Bronchial epithelial cell (primary cell): Measurements from ENCODE around the gene MAD2L2. TPM values are rescaled to one million over a fixed set of nuclear protein-coding genes. Genes with fewer than 3 reads are reported as not detected.

Source experiments
- DNase-seq: peaks from one replicate; pipeline ENCODE4 v3.0.0-alpha.2; 2010; ENCODE audit warnings: low read depth
- FAIRE-seq: peaks from 2 replicates; lab custom pipeline; 2011; peaks lifted over from hg19 to GRCh38; lab: Jason Lieb, UNC
- H3K27me3 ChIP-seq: 2 replicates; pipeline ENCODE4 v1.5.1; 2011; ENCODE audit warnings: low read length; ENCODE audit not compliant: control insufficient read depth, insufficient read depth
- H3K36me3 ChIP-seq: 2 replicates; pipeline ENCODE4 v1.5.1; 2011; ENCODE audit warnings: low read length; ENCODE audit not compliant: control insufficient read depth, insufficient read depth
- H3K4me3 ChIP-seq: 2 replicates; pipeline ENCODE4 v1.5.1; 2011; ENCODE audit warnings: mild to moderate bottlenecking, low read depth, low read length, control low read depth
- CTCF ChIP-seq: IDR thresholded peaks from 2 replicates; pipeline ENCODE4 v1.5.1; 2011; ENCODE audit warnings: mild to moderate bottlenecking, moderate library complexity, low read length, control low read depth, inconsistent platforms; ENCODE audit not compliant: insufficient read depth, severe bottlenecking
- total RNA-seq: library from RNA; depleted of rRNA; stranded (reverse); fragments of >200 nt; gene quantifications from 2 replicates; pipeline ENCODE4 v1.2.1, GENCODE V29; 2014

MAD2L2 gene
- total RNA-seq, 1 donor from 2014 or later = 44.5 TPM

- peak; percentile 23 for FAIRE-seq
Observed at GRCh38 chr1:11727119-11727518, 46.2 kb upstream of the MAD2L2 start.

GRCh38 chr1:11725616-11726015, 44.7 kb upstream of the MAD2L2 start:
- no peaks in the 10 kb centered on the region for H3K36me3 ChIP-seq
- no peak for DNase-seq
- FAIRE-seq = no peak
- H3K27me3 ChIP-seq = no peaks in the 10 kb centered on the region
- TF ChIP-seq CTCF = no peak
- H3K4me3 ChIP-seq = no peak overlapping the region

More at GRCh38 chr1:11727119-11727518, 46.2 kb upstream of the MAD2L2 start:
- Histone ChIP-seq H3K27me3 (no peaks in the 10 kb centered on the region), H3K36me3 (no peaks in the 10 kb centered on the region), H3K4me3 (no peak overlapping the region)
- no peak for TF ChIP-seq CTCF
- no peak for DNase-seq

- no peaks in the 10 kb centered on the region for H3K27me3 ChIP-seq
- no peak for TF ChIP-seq CTCF
- no peak for FAIRE-seq
- H3K4me3 ChIP-seq = no peak overlapping the region
- DNase-seq = no peak
- H3K36me3 ChIP-seq = no peaks in the 10 kb centered on the region
Observed at GRCh38 chr1:11722538-11722937, 41.6 kb upstream of the MAD2L2 start.

- H3K27me3 ChIP-seq = no peaks in the 10 kb centered on the region
- no peak overlapping the region for H3K4me3 ChIP-seq
- FAIRE-seq = no peak
- DNase-seq = no peak
- no peak for TF ChIP-seq CTCF
- no peaks in the 10 kb centered on the region for H3K36me3 ChIP-seq
Observed at GRCh38 chr1:11721311-11721710, 40.4 kb upstream of the MAD2L2 start.

- TF ChIP-seq CTCF = no peak
- FAIRE-seq = no peak
- Histone ChIP-seq H3K4me3 (no peak overlapping the region), H3K36me3 (no peaks in the 10 kb centered on the region), H3K27me3 (no peaks in the 10 kb centered on the region)
- DNase-seq = no peak
Observed at GRCh38 chr1:11720525-11720924, 39.6 kb upstream of the MAD2L2 start.

GRCh38 chr1:11720033-11720376, 39.1 kb upstream of the MAD2L2 start:
- FAIRE-seq = no peak

More at GRCh38 chr1:11720033-11720376, 39.1 kb upstream of the MAD2L2 start:
- Histone ChIP-seq H3K4me3 (no peak overlapping the region), H3K27me3 (no peaks in the 10 kb centered on the region), H3K36me3 (no peaks in the 10 kb centered on the region)
- no peak for TF ChIP-seq CTCF
- no peak for DNase-seq
